A549 (cell line): ENCODE results near the gene KANSL1.

ENCODE experiments used
- MAX ChIP-seq: IDR thresholded peaks from 2 replicates; pipeline ENCODE4 v1.6.1; 2012
- POLR2A ChIP-seq: IDR thresholded peaks from 2 replicates; pipeline ENCODE4 v1.6.1; 2012; ENCODE audit warnings: mild to moderate bottlenecking, low read length
- TF ChIP-seq, protein P1 (sequence below): fragments of >200 bp; sonication (Bioruptor Twin); formaldehyde crosslinking; IDR thresholded peaks from 3 replicates; pipeline ENCODE4 v1.5.1; 2016
- TF ChIP-seq, protein P2 (sequence below): fragments of >200 bp; sonication (Bioruptor Twin); formaldehyde crosslinking; IDR thresholded peaks from 3 replicates; pipeline ENCODE4 v1.6.1; 2016

DNA sequence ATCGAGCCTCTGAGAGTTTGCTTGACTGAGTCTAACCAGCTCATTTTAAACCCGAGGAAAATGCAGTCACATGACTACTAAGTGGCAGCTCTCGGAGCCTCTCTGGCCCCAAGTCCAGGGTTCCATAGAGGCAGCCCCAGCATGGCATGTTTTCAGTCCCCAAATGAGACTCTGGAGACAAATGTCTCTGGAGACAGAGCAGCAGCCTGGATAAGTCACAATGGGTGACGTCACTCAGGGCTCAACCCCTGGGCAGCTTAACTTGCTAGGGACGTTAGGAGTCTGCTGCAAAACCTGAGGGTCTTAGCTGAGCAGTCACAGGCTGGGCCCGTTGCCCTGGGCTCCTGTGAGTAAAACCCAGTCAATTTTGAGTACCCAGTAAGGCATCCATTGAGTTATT is 201.1 kb downstream of the KANSL1 start:
- TF ChIP-seq, protein P1, sequence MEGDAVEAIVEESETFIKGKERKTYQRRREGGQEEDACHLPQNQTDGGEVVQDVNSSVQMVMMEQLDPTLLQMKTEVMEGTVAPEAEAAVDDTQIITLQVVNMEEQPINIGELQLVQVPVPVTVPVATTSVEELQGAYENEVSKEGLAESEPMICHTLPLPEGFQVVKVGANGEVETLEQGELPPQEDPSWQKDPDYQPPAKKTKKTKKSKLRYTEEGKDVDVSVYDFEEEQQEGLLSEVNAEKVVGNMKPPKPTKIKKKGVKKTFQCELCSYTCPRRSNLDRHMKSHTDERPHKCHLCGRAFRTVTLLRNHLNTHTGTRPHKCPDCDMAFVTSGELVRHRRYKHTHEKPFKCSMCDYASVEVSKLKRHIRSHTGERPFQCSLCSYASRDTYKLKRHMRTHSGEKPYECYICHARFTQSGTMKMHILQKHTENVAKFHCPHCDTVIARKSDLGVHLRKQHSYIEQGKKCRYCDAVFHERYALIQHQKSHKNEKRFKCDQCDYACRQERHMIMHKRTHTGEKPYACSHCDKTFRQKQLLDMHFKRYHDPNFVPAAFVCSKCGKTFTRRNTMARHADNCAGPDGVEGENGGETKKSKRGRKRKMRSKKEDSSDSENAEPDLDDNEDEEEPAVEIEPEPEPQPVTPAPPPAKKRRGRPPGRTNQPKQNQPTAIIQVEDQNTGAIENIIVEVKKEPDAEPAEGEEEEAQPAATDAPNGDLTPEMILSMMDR, result no peak
- no peak for TF ChIP-seq MAX
- no peak for TF ChIP-seq POLR2A
- TF ChIP-seq, protein P2, sequence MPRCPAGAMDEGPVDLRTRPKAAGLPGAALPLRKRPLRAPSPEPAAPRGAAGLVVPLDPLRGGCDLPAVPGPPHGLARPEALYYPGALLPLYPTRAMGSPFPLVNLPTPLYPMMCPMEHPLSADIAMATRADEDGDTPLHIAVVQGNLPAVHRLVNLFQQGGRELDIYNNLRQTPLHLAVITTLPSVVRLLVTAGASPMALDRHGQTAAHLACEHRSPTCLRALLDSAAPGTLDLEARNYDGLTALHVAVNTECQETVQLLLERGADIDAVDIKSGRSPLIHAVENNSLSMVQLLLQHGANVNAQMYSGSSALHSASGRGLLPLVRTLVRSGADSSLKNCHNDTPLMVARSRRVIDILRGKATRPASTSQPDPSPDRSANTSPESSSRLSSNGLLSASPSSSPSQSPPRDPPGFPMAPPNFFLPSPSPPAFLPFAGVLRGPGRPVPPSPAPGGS, result no peak
